ENCODE data around the gene PLEKHG7. TPM values are rescaled to one million over a fixed set of nuclear protein-coding genes. Genes with fewer than 3 reads are reported as not detected.

The PLEKHG7 gene
- total and polyA plus RNA-seq, 9 of the 15 experiments (the other 6 are each of a cell fraction or from before 2014, with no cell fraction given): 0.03 TPM; not detected in 8

GRCh38 chr12:92771001-92771400 is 68.2 kb downstream of the PLEKHG7 start:
- no peak overlapping the region for H3K9ac ChIP-seq (ENCODE audit: insufficient read depth in 1 of 2, low read depth in 2 of 2, low read length in 2 of 2)
- 47% methylated on average over 1 of the region's 1 CpG for WGBS (ENCODE audit: insufficient coverage, low coverage, missing lambda C conversion rate)
- H3K79me2 ChIP-seq (ENCODE audit: control insufficient read depth, insufficient read depth, low read length): no peaks in the 10 kb centered on the region
- H2AFZ ChIP-seq (ENCODE audit: low read depth, low read length): no peak overlapping the region
- no peaks in the 10 kb centered on the region for H3K9me3 ChIP-seq (replicated peaks; ENCODE audit: control insufficient read depth, insufficient read depth, low read depth, low read length)
- no peak overlapping the region for H3K4me2 ChIP-seq (ENCODE audit: insufficient read depth, low read length)
- no peaks in the 10 kb centered on the region for H4K20me1 ChIP-seq (replicated peaks; ENCODE audit: control insufficient read depth, insufficient read depth, low read length)
- H3K36me3 ChIP-seq (ENCODE audit: control insufficient read depth, insufficient read depth, low read length): peaks cover 4% of the 10 kb centered on the region; the same call in 1 of the 3 replicates
- intact Hi-C loops (cut with micrococcal nuclease) (no loop called here), in situ Hi-C loops (cut with MboI) (no loop called here)
- H3K4me1 ChIP-seq (replicated peaks in 1 of 2; ENCODE audit: control insufficient read depth in 2 of 2, insufficient read depth in 2 of 2, low read length in 2 of 2): no peaks in the 10 kb centered on the region
- no peak overlapping the region for H3K27ac ChIP-seq (ENCODE audit: extremely low read depth, low read depth, low read length)
- FAIRE-seq (no peak), ATAC-seq (no peak), DNase-seq (ENCODE audit: extremely low read depth in 1 of 4, low spot score in 3 of 4) (no peak)
- no peak overlapping the region for H3K4me3 ChIP-seq
- no peaks in the 10 kb centered on the region for H3K27me3 ChIP-seq (ENCODE audit: control insufficient read depth in 2 of 2, insufficient read depth in 2 of 2, low read length in 2 of 2)
- POLR2A ChIA-PET: no interaction called here
- CTCF ChIA-PET (ENCODE audit: low intra/inter-chr PET ratio): no interaction called here
- no TSS peak for BruUV-seq (replicated peaks)
- H3K9me1 ChIP-seq (ENCODE audit: control insufficient read depth, insufficient read depth, low read length): no peaks in the 10 kb centered on the region
- TF ChIP-seq FOXA3 (CRISPR knock-in tag; conservative IDR thresholded peaks at IDR 0.05 in 1 of 2, IDR thresholded peaks at IDR 0.05 in 1 of 2): no peak
- no peak for TF ChIP-seq ZNF77 (CRISPR knock-in tag; IDR thresholded peaks at IDR 0.05)
- no peak for TF ChIP-seq NR2C2 (CRISPR knock-in tag; IDR thresholded peaks at IDR 0.05)
- TF ChIP-seq NR2C2 (tag; IDR thresholded peaks at IDR 0.05): no peak
- TF ChIP-seq NCOR1 (IDR thresholded peaks at IDR 0.05): no peak
- TF ChIP-seq DDX20 (tag; IDR thresholded peaks at IDR 0.05; ENCODE audit: low read depth): no peak
- TF ChIP-seq ZNF318 (IDR thresholded peaks at IDR 0.05; ENCODE audit: borderline replicate concordance in 1 of 2, low read depth in 1 of 2): no peak
- TF ChIP-seq ESRRB (CRISPR knock-in tag; IDR thresholded peaks at IDR 0.05; ENCODE audit: borderline replicate concordance): no peak
- no peak for TF ChIP-seq SMAD2 (IDR thresholded peaks at IDR 0.05; ENCODE audit: low read depth, low read length)
- TF ChIP-seq NCOA6 (IDR thresholded peaks at IDR 0.05): no peak
- TF ChIP-seq GTF2E2 (tag; IDR thresholded peaks at IDR 0.05): no peak
- TF ChIP-seq NR0B1 (IDR thresholded peaks at IDR 0.05; ENCODE audit: partially characterized antibody): no peak
- no peak for TF ChIP-seq HOMEZ (CRISPR knock-in tag; IDR thresholded peaks at IDR 0.05)
